Breast epithelium (tissue), 3 donors: ENCODE measurements around the gene KCNQ2.

Experiments
- POLR2A ChIP-seq: fragments of 450-650 bp; IDR thresholded peaks from one replicate; pipeline ENCODE4 v1.6.1; 2016; ENCODE audit warnings: antibody characterized with exemption, mild to moderate bottlenecking, moderate library complexity
- POLR2AphosphoS5 ChIP-seq, 3 donors: sonication (generic); formaldehyde crosslinking; IDR thresholded peaks; one replicate each; pipeline ENCODE4 v1.6.1; 2017; ENCODE audit warnings: antibody characterized with exemption in 3 of 3
- TF ChIP-seq, protein P1 (sequence below), 3 donors: fragments of 450-650 bp; IDR thresholded peaks; one replicate each; pipeline ENCODE4 v1.5.1; 2016 to 2017; ENCODE audit warnings: antibody characterized with exemption in 3 of 3, mild to moderate bottlenecking in 3 of 3, moderate library complexity in 3 of 3

DNA sequence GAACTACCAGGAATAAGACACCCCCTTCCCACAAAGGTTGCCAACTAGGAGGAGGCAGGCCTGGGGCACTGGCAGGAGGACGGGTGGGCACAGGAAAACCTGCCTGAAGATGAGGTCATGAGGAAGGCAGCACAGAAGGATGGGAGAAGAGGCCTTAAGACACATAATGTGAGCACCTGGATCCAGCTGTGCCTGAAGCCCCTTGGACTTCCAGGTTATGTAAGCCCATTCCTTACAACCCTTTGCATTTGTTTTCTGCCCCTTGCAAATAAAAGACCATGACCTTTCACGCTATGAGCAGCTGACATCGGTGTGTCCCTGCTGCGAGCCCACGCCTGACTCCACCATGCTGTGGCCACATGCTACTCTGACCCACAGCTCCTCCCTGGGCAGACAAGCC lies 23.4 kb downstream of the KCNQ2 start:
- TF ChIP-seq POLR2AphosphoS5 (IDR thresholded peaks at IDR 0.05) (no peak), POLR2A (no peak)
- TF ChIP-seq, protein P1, sequence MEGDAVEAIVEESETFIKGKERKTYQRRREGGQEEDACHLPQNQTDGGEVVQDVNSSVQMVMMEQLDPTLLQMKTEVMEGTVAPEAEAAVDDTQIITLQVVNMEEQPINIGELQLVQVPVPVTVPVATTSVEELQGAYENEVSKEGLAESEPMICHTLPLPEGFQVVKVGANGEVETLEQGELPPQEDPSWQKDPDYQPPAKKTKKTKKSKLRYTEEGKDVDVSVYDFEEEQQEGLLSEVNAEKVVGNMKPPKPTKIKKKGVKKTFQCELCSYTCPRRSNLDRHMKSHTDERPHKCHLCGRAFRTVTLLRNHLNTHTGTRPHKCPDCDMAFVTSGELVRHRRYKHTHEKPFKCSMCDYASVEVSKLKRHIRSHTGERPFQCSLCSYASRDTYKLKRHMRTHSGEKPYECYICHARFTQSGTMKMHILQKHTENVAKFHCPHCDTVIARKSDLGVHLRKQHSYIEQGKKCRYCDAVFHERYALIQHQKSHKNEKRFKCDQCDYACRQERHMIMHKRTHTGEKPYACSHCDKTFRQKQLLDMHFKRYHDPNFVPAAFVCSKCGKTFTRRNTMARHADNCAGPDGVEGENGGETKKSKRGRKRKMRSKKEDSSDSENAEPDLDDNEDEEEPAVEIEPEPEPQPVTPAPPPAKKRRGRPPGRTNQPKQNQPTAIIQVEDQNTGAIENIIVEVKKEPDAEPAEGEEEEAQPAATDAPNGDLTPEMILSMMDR (IDR thresholded peaks at IDR 0.05), result no peak
